IPS-NIHi7 (cell line): ENCODE measurements around the gene DKK3.

ENCODE experiments used
- DNase-seq: peaks from one replicate; pipeline ENCODE4 v3.0.0; 2012; ENCODE audit warnings: mixed read lengths; ENCODE audit errors: extremely low spot score

Gene DKK3

GRCh38 chr11:12029738-12030363 lies 21.4 kb upstream of the DKK3 start:
- DNase-seq, result no peak

DNA sequence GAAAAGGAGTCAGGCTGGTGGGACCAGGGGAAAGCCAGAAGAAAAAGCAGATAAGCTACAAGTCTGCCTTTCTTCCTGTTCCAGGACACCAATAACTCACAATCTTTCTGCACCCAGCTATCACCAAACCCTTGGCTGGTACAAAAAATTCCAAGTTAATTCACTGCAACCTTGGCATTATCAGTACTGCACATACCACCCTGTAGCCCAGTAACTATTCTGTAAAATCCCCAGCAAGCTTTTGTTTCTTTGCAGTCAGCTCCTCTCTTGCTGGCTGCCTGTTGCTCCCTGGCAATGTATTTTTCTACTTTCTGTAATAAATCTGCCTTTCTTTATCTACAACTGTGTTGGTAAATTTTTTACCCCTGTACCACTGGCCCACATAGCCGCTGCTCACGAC lies 20.7 kb upstream of the DKK3 start:
- DNase-seq, result no peak

GRCh38 chr11:12028303-12028702 lies 19.9 kb upstream of the DKK3 start:
- DNase-seq, result no peak

GRCh38 chr11:12026331-12027211 lies 18.1 kb upstream of the DKK3 start:
- DNase-seq, result no peak

- no peak for DNase-seq
These were observed 16.0 kb upstream of the DKK3 start for GRCh38 chr11:12024254-12024926.

DNA sequence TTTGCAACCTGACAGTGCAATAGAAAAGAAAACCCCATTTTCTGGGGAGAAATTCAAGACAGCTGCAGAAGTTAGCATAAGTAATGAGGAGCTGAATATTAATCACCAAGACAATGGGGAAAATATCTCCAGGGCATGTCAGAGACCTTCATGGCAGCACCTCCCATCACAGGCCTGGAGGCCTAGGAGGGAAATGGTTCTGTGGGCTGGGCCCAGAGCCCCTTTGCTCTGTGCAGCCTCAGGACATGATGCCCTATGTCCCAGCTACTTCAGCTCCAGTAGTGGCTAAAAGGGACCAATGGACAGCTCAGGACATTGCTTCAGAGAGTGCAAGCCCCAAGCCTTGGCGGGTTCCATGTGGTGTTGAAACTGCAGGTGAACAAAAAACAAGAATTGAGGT lies 14.6 kb upstream of the DKK3 start:
- no peak for DNase-seq

- no peak for DNase-seq
These were observed 12.1 kb upstream of the DKK3 start for GRCh38 chr11:12020546-12020945.

DNA sequence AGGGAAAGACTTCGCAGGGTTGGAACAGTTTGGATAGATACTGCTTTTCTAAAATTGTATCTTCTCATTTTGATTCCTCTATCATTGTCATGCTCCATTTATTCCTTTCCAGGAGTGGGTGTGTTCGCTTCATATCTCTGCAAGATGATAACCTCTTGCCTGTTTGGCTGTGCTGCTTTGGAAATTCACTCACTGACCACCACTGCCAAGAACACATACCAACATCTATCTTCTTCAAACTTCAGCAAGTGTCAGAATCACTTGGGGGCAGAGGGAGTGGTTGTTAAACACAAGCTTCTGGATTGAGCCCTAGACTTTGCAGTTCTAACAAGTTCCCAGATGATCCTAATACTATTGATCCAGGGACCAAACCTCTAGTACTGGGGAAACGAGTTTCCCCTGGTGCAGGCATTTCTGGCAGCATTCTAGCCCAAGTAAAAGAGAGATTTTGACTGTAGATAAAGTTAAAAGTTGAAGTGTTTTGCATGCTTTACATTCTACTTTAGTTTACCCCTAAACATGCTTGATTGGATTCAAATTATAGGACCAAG lies 11.5 kb upstream of the DKK3 start:
- no peak for DNase-seq

DNA sequence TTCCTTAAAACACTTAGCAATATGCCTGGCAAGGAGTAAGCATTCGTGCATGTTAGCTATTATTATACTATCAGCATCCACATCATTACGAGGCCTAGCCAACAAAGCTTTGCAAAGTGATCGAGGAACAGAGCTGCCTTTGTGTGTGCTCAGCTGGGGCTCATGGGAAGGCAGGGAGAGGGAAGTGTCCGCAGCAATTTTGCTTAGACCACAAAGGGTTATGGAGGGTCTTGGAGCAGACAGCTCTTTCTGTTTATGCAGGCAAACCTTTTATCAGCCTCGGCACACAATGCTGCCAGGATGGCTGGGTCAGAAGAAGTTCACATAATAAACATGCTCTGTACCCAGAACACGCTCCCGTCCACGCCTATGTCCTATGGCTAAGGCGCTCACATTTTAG lies 10.9 kb upstream of the DKK3 start:
- no peak for DNase-seq

- no peak for DNase-seq
These were observed 9.5 kb upstream of the DKK3 start for GRCh38 chr11:12017865-12018453.

DNA sequence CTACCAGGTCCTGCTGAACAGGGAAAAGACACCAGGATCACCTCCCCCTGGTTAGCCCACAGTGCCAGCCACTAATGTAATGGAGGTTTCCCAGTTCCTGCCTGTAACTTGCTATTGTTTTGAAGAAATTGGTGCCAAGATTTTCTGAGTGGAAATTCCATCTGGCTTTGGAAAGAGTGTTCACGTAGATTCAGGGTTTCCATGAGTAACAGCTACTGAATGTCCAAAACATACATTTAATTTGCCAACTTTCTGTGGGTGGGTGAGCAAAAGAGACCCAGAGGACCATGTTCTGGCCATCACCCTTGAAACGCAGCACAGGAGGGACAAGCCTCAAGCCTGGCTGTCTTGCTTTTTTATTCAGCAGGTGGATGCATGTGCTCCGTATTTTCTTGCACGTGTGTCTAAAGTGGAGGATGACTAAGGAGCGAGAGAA lies 8.8 kb upstream of the DKK3 start:
- no peak for DNase-seq

GRCh38 chr11:12016246-12016645 lies 7.8 kb upstream of the DKK3 start:
- no peak for DNase-seq

DNA sequence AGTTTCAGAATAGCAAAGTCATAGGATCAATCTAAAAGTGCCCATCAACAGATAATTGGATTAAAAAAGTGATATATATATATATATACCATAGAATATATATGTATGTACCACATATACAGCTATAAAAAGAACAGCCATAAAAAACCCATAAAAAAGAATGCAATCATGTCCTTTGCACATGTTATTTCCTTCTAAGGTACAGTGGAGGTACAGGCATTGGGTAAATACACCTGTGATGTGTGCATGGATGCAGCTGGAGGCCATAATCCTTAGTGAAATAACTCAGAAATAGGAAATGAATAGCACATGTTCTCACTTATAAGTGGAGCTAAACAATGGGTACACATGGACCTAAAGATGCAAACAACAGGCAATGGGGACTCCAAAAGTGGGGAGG lies 7.1 kb upstream of the DKK3 start:
- DNase-seq, result no peak

DNA sequence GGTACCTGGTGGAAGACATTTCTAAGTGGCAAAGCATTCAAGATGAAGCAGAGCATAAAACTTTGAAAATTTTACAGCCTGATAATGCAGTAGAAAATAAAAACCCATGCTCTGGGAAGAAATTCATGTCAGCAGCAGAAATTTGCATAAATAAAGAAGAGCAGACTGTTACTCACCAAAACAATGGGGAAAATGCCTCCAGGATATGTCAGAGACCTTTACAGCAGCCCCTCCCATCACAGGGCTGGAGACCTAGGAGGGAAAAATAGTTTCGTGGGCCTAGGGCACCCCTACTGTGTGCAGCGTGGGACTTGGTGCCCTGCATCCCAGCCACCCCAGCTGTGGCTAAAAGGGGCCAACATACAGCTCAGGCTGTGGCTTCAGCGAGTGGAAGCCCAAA lies 5.4 kb upstream of the DKK3 start:
- DNase-seq, result no peak

GRCh38 chr11:12009617-12010321 lies 1.3 kb upstream of the DKK3 start:
- DNase-seq, result peak; percentile 20

GRCh38 chr11:12008790-12009616 lies 577 bp upstream of the DKK3 start:
- peak; percentile 95 for DNase-seq

DNA sequence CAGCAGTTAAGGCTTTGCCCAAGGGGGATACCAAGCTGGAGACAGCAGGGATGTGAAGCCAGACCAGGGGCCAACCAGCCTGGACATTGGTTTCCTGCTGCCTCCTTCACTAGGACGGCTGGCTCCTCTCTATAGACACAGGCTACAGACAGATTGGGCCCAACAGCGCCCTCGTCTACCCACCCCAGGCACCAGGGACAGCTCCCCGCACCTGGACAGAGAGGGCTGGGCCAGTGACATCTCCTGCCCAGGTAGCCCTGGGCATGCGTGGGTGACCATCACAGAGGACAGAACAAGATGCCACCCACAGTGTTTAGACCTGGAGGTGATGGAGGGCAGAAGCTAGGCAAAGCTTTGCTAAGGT lies 1.2 kb downstream of the DKK3 start:
- DNase-seq, result peak; percentile 28

- no peak for DNase-seq
These were observed 1.7 kb downstream of the DKK3 start for GRCh38 chr11:12006552-12007229.

DNA sequence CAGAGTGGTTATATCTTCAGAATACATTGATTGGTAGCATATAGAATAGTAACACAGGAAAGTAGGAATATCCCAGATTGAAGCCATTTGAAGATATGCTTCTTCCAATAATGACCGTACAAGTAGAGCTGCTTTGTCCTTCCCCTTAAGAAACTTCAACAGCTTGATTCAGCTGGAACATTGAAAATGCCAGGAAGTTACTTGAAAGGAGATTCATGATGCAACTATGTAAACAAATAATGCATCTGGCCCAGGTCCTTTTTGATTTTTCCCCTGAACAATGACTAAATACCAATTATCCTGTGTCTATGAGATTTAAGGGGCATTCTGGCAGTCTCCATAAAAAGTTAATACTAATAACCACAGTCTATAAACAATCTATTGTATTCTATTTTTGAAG lies 3.0 kb downstream of the DKK3 start:
- DNase-seq, result no peak

DNA sequence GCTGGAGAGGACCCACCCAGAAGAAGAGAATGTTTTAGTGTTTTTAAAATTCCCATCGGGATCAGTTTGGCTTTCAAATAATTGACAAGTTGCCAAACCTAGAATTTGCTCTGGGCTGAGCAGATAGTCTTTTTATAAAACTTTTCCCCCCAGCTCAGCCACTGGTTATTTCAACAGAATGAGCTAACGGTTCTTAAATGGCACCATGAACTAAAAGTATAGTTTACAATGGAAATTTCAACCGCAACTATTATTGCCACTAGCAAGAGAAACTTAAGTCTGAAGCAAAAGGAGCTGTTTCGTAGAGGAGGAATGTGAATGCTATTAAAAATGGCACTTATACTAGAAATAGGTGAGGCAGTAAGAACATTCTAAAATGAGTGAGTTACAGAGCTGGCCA lies 3.4 kb downstream of the DKK3 start:
- DNase-seq, result no peak
